ENCODE measurements around the gene HADHA.

DNA sequence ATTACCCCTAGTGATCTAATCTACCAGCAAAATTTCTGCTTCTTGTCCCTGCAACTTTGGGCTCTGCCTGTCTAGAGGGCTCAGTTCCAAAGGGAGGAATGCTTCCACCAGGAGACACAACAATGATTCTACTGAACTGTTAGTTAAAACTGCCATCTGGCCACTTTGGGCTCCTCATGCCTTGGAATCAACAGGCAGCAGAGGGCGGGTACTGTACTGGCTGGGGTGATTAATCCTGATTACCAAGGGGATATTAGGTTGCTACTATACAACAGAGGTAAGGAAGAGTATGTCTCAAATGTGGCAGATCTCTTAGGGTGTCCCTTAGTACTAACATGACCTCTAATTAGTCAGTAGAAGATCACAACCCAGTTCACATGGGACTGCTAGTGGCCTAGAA, 21.4 kb downstream of the HADHA start:
- TF ChIP-seq, protein P1, sequence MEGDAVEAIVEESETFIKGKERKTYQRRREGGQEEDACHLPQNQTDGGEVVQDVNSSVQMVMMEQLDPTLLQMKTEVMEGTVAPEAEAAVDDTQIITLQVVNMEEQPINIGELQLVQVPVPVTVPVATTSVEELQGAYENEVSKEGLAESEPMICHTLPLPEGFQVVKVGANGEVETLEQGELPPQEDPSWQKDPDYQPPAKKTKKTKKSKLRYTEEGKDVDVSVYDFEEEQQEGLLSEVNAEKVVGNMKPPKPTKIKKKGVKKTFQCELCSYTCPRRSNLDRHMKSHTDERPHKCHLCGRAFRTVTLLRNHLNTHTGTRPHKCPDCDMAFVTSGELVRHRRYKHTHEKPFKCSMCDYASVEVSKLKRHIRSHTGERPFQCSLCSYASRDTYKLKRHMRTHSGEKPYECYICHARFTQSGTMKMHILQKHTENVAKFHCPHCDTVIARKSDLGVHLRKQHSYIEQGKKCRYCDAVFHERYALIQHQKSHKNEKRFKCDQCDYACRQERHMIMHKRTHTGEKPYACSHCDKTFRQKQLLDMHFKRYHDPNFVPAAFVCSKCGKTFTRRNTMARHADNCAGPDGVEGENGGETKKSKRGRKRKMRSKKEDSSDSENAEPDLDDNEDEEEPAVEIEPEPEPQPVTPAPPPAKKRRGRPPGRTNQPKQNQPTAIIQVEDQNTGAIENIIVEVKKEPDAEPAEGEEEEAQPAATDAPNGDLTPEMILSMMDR (IDR thresholded peaks at IDR 0.05): no peak
- no peak for TF ChIP-seq POLR2A (IDR thresholded peaks at IDR 0.05)

Data from heart left ventricle (tissue), 13 donors.